ENCODE data around the gene NCKIPSD.

NCKIPSD gene

GRCh38 chr3:48660800-48661400 is 24.8 kb downstream of the NCKIPSD start:
- Histone ChIP-seq H3K36me3 (ENCODE audit: control insufficient read depth, insufficient read depth, low read length) (no peaks in the 10 kb centered on the region), H3K4me3 (replicated peaks; ENCODE audit: low read depth, low read length) (no peak overlapping the region), H3K27me3 (replicated peaks; ENCODE audit: control insufficient read depth, insufficient read depth, low read length) (no peaks in the 10 kb centered on the region)
- TF ChIP-seq, protein P1, sequence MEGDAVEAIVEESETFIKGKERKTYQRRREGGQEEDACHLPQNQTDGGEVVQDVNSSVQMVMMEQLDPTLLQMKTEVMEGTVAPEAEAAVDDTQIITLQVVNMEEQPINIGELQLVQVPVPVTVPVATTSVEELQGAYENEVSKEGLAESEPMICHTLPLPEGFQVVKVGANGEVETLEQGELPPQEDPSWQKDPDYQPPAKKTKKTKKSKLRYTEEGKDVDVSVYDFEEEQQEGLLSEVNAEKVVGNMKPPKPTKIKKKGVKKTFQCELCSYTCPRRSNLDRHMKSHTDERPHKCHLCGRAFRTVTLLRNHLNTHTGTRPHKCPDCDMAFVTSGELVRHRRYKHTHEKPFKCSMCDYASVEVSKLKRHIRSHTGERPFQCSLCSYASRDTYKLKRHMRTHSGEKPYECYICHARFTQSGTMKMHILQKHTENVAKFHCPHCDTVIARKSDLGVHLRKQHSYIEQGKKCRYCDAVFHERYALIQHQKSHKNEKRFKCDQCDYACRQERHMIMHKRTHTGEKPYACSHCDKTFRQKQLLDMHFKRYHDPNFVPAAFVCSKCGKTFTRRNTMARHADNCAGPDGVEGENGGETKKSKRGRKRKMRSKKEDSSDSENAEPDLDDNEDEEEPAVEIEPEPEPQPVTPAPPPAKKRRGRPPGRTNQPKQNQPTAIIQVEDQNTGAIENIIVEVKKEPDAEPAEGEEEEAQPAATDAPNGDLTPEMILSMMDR (IDR thresholded peaks at IDR 0.05; ENCODE audit: insufficient read depth, low read length, poor library complexity, severe bottlenecking) = no peak
- no peak for DNase-seq (ENCODE audit: extremely low read depth, insufficient read length)

- H3K27me3 ChIP-seq (replicated peaks; ENCODE audit: control insufficient read depth, insufficient read depth, low read length) = no peaks in the 10 kb centered on the region
- peak overlapping the region; percentile 64 for H3K4me3 ChIP-seq (replicated peaks; ENCODE audit: low read depth, low read length)
- TF ChIP-seq, protein P1 (IDR thresholded peaks at IDR 0.05; ENCODE audit: insufficient read depth, low read length, poor library complexity, severe bottlenecking) = no peak
- no peak for DNase-seq (ENCODE audit: extremely low read depth, insufficient read length)
- no peaks in the 10 kb centered on the region for H3K36me3 ChIP-seq (ENCODE audit: control insufficient read depth, insufficient read depth, low read length)
Observed at GRCh38 chr3:48656841-48657281, 28.9 kb downstream of the NCKIPSD start.

DNA sequence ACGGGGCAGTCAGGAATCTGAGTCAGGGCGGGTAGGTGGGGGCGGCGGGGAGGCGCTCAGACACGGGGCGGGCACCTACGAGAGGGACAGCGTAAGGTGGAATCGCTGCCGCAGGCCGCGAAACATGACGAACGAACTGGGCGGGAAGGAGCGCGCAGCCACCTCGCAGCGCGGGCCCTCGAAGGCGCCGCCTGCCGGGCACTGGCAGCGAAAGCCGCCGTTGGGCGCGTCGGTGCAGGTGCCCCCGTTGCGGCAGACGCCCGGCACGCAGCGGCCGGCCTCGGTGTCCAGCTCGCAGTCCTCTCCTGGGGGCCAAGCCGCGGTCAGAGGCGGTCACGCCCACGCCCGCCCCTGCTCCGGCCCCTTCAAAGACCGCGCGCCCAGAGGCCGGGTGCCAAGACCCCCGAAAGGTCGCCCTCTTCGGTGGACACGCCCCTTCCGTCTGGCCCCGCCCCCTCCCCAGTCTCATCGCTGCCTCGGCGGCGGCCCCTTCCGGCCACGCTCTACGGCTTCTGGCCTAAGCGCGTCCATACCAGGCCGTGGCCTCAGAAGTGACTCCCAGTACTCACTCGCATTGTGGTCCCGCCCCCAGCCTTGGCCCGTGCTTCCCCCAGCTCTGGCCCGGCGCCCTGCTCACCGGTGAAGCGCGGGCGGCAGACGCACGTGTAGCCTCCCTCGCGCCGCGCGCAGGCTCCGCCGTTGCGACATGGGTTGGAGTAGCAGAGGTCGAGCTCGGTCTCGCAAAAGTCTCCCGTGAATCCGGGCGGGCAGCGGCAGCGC is 29.5 kb downstream of the NCKIPSD start:
- H3K4me3 ChIP-seq (replicated peaks; ENCODE audit: low read depth, low read length) = peak overlapping the region; percentile 64
- peak; percentile 89 for DNase-seq (ENCODE audit: extremely low read depth, insufficient read length)
- no peaks in the 10 kb centered on the region for H3K36me3 ChIP-seq (ENCODE audit: control insufficient read depth, insufficient read depth, low read length)
- no peaks in the 10 kb centered on the region for H3K27me3 ChIP-seq (replicated peaks; ENCODE audit: control insufficient read depth, insufficient read depth, low read length)
- TF ChIP-seq, protein P1 (IDR thresholded peaks at IDR 0.05; ENCODE audit: insufficient read depth, low read length, poor library complexity, severe bottlenecking) = peak; percentile 28

DNA sequence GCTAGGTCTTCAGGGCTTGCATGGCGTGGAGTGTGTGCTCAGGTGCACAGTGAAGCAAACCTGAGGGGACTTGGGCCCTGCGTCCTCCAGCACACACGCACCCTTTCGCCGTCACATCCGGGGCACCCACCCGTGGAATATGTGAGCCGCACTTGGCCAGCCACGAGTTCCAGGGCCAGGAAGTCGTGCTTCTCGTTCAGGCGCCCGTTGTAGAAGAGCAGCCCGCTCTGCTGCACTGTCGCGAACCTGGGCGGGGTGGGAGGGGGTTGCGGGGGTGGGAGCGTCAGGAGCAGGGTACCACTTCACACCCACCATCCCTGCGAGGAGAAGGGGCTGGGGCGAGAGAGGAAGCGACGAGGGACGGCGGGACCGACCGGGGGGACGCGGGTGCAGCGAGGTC is 30.1 kb downstream of the NCKIPSD start:
- no peaks in the 10 kb centered on the region for H3K36me3 ChIP-seq (ENCODE audit: control insufficient read depth, insufficient read depth, low read length)
- peak; percentile 45 for DNase-seq (ENCODE audit: extremely low read depth, insufficient read length)
- no peaks in the 10 kb centered on the region for H3K27me3 ChIP-seq (replicated peaks; ENCODE audit: control insufficient read depth, insufficient read depth, low read length)
- TF ChIP-seq, protein P1 (IDR thresholded peaks at IDR 0.05; ENCODE audit: insufficient read depth, low read length, poor library complexity, severe bottlenecking) = no peak
- H3K4me3 ChIP-seq (replicated peaks; ENCODE audit: low read depth, low read length) = peak overlapping the region; percentile 64

GRCh38 chr3:48655063-48655462 is 30.7 kb downstream of the NCKIPSD start:
- no peak overlapping the region for H3K4me3 ChIP-seq (replicated peaks; ENCODE audit: low read depth, low read length)
- no peak for DNase-seq (ENCODE audit: extremely low read depth, insufficient read length)
- no peaks in the 10 kb centered on the region for H3K36me3 ChIP-seq (ENCODE audit: control insufficient read depth, insufficient read depth, low read length)

More at GRCh38 chr3:48655063-48655462, 30.7 kb downstream of the NCKIPSD start:
- H3K27me3 ChIP-seq (replicated peaks; ENCODE audit: control insufficient read depth, insufficient read depth, low read length) = no peaks in the 10 kb centered on the region
- TF ChIP-seq, protein P1 (IDR thresholded peaks at IDR 0.05; ENCODE audit: insufficient read depth, low read length, poor library complexity, severe bottlenecking) = no peak
